HG02943 (cell line): Measurements from ENCODE around the gene GPATCH4.
"Not testable (repeated sequence)": the region's sequence is repeated elsewhere in the genome, so short reads cannot be mapped to it uniquely, and the experiment has no call there.

ENCODE experiments used
- ATAC-seq: cut with Tn5 transposase; IDR thresholded peaks from one replicate; pipeline ENCODE4 v1.9.1; 2021; ENCODE audit warnings: mild to moderate bottlenecking, low read depth, moderate library complexity; ENCODE audit not compliant: unreplicated experiment

GPATCH4 gene

DNA sequence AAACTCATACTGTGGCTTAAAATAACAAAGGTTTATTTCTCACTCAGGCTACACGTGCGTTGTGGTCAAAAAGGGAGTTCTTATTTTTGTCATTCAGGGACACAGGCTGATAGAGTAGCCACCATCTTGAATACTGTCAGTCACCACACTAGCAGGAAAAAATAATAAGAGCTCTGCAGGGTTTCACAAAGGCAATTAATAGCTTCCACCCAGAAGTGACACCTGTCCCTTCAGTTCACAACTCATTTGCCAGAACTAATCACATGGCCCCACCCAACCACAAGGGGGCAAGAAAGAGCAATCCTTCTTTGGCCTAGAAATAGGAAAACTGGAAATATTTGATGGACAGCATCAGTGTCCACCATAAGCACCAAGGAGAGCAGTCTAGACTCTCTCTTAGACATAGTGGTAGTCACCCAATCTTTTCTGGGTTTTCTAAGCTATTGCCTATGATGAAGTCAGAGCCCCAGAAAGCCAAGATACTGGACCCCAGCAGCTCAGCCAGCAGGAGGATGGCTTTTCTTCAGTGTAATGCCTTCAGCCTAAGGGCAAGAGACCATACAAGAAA lies 26.1 kb upstream of the GPATCH4 start:
- ATAC-seq, result no peak

- no peak for ATAC-seq
These were observed 24.8 kb upstream of the GPATCH4 start for GRCh38 chr1:156626079-156626438.

DNA sequence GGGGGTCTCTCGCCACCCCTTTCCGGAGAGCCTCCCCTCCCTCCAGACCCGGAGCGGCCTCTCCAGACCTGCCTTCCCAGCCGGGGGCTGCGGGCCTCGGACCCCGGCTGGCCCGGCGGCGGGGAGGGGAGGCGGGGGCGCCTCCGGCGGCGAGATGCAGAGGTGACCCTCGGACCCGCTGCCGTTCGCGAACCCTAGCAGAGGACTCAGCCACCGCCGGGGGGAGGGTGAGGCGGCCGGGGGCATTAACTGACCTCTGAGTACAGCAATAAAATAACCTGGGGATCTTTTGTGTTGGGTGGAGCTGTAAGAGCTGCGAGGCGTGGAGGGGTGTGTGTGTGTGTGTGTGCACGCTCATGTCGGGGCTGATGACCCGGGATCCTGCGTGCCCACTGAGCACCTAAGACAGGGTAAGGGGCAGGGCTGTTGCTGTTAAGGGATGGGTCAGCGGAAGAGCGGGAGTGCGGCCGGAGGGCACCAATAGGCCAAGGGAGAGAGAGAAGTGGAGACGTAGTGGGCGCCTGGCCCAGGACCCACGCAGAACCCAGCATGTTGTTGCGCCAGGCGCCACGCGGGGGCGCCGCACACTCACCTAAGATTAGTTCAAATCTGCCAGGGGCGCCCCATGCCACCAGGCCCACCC lies 24.3 kb upstream of the GPATCH4 start:
- no peak for ATAC-seq

DNA sequence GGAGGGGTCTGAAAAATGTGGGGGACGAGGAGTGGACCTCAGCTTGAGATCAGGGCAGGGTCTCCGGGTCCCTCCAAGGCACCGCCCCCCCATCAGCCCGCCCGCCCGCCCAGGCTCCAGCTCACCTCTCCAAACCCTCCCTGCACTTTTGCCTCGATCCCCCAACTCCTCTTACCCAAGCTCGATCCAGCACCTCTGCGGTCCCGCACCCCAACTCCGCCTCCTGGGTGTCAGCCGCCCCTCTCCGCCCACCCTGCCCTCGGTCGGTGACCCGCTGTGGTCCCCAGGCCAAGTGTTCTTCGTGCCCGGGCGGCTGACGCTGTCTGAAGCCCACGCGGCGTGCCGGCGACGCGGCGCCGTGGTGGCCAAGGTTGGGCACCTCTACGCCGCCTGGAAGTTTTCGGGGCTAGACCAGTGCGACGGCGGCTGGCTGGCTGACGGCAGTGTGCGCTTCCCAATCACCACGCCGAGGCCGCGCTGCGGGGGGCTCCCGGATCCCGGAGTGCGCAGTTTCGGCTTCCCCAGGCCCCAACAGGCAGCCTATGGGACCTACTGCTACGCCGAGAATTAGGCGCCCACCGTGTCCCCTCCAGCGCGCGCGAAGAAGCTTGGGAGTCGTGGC lies 23.6 kb upstream of the GPATCH4 start:
- ATAC-seq, result no peak

- no peak for ATAC-seq
These were observed 22.9 kb upstream of the GPATCH4 start for GRCh38 chr1:156623946-156624813.

DNA sequence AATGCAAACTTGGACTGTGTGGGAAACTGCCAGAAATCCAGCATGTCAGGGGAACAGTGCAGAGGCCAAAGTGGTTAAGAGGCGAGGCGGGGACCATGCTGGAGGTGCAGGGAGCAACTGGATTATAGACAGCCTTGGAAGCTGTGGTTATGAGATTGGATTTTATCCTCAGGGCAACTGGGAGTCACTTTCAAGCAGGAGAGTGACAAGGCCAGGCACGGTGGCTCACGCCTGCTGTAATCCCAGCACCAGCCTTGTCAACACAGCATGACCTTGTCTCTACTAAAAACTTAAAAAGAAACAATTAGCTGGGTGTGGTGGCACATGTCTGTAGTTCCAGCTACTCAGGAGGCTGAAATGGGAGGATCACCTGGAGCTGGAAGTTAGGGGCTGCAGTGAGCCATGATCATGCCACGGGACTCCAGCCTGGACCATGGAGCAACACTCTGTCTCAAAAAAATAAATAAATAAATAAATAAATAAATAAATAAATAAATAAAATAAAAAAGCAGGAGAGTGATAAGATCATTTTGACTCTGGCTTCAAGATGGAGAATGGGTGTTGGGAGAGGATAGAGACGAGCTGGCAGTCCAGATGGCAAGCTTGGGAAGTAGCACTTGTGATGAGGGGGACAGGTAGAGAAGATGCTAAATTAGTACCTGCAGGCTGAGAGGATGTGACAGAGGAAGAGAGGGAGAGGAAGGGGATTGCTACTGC lies 21.5 kb upstream of the GPATCH4 start:
- ATAC-seq, result no peak

DNA sequence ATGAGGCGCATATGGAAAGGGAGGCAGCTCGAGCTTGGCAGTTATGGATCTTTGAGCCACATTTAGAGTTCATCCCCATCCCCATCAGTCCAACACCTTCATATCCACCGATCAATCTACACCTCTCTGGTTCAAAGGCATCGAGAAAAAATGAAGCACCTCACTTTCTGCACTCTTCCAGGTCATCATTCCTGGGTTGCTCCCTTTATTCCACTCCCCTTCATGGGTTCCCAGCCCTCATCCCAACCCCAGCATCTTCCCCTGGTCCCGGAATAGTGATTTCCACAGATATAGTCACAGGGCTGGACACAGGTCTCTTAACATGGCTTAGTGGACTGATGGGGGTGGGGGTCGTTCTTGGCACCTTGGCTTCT lies 18.3 kb upstream of the GPATCH4 start:
- ATAC-seq, result no peak

- no peak for ATAC-seq
These were observed 17.7 kb upstream of the GPATCH4 start, which contains the start of gene HAPLN2 for GRCh38 chr1:156618853-156619581. Gene HAPLN2, plus strand, starts transcription at chr1:156619415. Its CDS starts 4,076 bp downstream, at chr1:156623491.

GRCh38 chr1:156616463-156616862 lies 15.2 kb upstream of the GPATCH4 start:
- no peak for ATAC-seq

DNA sequence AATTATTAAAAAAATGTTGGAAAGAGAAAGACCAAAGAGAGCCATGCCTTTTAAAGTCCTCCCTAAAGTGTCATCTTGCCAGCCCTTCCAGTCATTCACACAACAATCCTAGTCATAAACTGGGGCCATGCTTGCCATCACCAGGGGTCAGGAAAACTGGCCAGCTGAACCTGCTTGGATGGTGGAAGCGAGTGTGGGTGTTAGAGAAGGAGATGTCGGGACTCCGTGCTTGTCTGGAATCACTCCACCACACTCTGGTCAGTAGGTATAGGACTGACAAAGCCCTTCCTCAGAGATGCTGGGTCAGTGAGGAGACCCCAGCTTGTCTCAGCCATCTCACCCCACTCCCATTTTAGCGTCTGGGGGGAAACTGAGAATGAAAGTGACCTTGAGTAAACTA lies 14.7 kb upstream of the GPATCH4 start:
- no peak for ATAC-seq

GRCh38 chr1:156612666-156613065 lies 11.4 kb upstream of the GPATCH4 start:
- ATAC-seq, result no peak

DNA sequence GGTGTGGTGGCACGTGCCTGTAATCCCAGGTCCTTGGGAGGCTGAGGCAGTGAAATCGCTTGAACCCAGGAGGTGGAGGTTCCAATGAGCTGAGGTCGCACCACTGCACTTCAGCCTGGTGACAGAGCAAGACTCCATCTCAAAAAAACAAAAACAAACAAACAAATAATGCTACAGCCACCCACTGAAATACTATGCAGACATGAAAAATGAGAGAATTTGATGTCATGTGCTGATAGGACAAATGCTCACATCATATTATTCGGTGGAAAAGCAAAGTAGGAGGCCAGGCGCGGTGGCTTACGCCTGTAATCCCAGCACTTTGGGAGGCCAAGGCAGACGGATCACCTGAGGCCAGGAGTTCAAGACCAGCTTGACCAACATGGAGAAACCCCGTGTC lies 8.8 kb upstream of the GPATCH4 start:
- ATAC-seq, result not testable (repeated sequence)

DNA sequence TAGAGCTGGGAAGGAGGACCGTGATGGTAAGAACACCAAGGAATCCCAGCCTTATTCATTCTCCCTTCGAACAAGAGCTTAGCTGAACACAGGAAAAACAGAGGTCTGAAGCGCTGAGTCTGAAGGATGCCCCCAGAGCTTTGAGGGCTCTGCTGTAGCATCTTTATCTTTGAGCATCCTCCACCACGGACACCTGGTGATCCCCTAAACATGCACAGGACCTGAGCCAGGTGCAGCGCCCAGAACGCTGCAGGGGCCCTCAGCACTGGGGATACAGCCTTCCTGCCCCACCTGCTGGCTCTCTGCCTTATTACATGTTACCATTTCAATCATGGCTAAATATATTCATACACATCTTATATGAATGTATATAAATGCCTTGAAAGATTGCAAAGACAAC lies 7.7 kb upstream of the GPATCH4 start:
- no peak for ATAC-seq

DNA sequence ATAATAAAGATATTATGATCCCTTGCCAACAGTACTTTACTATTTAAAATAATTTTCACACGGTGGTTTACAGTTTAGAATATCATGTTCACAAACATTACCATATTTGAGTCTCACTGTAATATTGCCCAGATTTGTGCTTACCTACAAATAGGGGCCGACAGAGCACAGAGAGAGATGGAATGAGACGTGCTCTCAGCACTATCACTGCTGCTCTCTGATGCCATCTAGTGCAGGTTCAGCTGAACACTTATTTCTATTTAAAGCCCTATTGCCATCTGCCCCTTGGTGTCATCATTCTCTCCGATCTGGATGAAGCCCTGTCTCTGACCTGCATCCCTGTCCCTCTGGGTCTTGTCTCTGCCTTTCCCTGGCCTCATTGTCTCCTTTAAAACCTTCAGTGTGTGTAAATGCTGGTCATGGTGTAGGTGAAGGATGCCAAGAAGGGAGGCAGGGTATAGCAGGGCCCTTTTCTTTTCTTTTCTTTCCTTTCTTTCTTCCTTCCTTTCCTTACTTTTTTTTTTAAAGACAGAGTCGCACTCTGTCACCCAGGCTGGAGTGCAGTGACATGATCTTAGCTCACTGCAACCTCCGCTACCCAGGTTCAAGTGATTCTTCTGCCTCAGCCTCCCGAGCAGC lies 6.9 kb upstream of the GPATCH4 start:
- ATAC-seq, result no peak

DNA sequence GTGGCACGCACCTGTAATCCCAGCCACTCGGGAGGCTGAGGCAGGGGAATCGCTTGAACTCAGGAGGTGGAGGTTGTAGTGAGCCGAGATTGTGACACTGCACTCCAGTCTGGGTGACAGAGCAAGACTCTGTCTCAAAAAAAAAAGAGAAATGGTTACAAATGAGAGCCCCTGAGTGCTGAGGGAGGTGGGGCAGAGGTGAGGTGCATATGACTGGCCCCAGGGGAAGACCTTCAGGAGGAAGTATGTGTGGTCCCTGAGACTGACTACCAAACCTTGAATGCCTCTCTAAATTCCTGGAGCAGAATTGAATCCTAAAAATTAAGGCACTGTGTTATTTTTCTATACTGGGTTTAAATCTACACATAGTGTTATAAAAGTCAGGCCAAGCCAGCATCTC lies 6.1 kb upstream of the GPATCH4 start:
- ATAC-seq, result not testable (repeated sequence)

DNA sequence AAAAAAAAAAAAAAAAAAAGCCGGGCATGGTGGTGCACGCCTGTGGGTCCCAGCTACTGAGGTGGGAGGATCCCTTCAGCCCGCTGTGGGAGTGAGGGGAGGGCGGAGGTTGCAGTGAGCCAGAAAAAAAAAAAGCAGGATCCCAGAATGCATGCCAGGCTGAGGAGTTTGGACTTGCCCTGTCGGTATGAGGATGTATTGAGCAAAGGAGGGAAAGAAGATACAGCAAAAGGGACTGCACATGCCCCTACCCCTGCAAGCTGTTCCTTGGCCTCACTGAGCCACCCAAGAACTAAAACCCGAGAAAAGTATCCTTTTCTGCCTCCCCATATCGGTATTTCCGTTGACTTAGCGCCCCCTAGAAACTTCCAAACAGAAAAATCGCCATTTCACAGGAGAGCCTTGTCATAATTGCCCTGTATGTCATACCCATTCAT lies 1.3 kb upstream of the GPATCH4 start:
- no peak for ATAC-seq

DNA sequence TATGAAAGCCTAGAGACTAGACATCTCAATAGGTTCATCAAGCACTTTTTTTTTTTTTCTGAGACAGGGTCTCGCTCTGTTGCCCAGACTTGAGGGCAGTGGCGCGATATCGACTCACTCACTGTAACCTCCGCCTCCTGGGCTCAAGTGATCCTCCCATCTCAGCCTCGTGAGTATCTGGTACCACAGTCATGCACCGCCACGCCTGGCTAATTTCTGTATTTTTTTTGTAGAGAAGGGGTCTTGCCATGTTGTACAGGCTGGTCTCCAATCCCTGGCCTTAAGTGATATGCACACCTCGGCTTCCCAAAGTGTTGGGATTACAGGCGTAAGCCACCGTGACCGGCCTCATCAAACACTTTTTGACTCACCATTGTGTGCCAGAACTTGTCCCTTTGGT lies 613 bp upstream of the GPATCH4 start:
- ATAC-seq, result no peak

DNA sequence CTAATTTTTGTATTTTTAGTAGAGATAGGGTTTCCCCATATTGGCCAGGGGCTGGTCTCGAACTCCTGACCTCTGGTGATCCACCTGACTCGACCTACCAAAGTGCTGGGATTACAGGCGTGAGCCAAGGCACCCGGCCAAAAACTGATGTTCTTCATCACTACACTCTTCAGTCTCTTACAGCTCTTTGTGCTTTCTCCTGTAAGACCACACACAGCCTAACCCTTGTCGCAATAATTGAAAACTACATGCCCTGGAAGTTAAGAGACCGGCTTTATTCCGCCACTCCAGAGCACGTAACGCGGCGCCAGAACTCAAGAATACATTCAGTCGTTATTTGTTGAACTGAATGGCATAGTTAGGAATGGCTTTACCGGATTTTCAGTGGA lies 552 bp downstream of the GPATCH4 start:
- no peak for ATAC-seq

DNA sequence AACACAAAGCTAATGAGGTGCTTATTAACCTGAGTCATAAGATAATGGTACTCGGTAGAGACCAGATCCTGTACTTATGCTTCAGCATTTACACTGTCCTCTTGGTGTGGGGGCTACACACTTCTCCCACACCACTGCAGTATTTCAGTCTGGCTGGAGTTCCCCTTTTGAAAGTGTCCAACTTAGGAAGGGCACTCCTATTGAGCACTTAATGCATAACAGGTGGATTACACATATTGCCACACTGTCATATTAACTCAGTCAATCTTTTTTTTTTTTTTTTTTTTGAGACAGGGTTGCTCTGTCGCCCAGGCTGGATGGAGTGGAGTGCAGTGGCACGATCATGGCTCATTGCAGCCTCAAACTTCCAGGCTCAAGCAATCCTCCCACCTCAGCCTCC lies 1.5 kb downstream of the GPATCH4 start:
- no peak for ATAC-seq
